ENCODE data around the gene ZNF384. TPM values are rescaled to one million over a fixed set of nuclear protein-coding genes. Genes with fewer than 3 reads are reported as not detected.
A peak's percentile ranks its signal among the peaks of the same experiment; 100 is the strongest.
"Not testable (repeated sequence)": the region's sequence is repeated elsewhere in the genome, so short reads cannot be mapped to it uniquely, and the experiment has no call there.

The ZNF384 gene
- 12.2 TPM for total RNA-seq

GRCh38 chr12:6688999-6689882 is at the start of gene ZNF384:
TSS of gene ZNF384 (minus strand) at chr12:6689375. CDS start at chr12:6679520, 9,855 bp downstream.
- DNase-seq (ENCODE audit: low spot score in 2 of 2) (peak; percentile 97 to 98), FAIRE-seq (peak; percentile 96)

GRCh38 chr12:6736754-6737153 is 47.6 kb upstream of the ZNF384 start:
- DNase-seq (ENCODE audit: low spot score in 2 of 2) = no peak
- no peak for FAIRE-seq

- DNase-seq (ENCODE audit: low spot score in 2 of 2) (peak in 1 of 2 donors; percentile 71), FAIRE-seq (no peak)
Measured at GRCh38 chr12:6735448-6736191, 46.4 kb upstream of the ZNF384 start.

GRCh38 chr12:6734506-6735387 is 45.6 kb upstream of the ZNF384 start:
- no peak for FAIRE-seq
- no peak for DNase-seq (ENCODE audit: low spot score in 2 of 2)

- FAIRE-seq (no peak), DNase-seq (ENCODE audit: low spot score in 2 of 2) (no peak)
Measured at GRCh38 chr12:6730169-6730568, 41.0 kb upstream of the ZNF384 start.

- DNase-seq (ENCODE audit: low spot score in 2 of 2) (no peak), FAIRE-seq (no peak)
Measured at GRCh38 chr12:6729186-6729585, 40.0 kb upstream of the ZNF384 start.

GRCh38 chr12:6725350-6725749 is 36.2 kb upstream of the ZNF384 start:
- FAIRE-seq (no peak), DNase-seq (ENCODE audit: low spot score in 2 of 2) (no peak)

- DNase-seq (ENCODE audit: low spot score in 2 of 2) (no peak), FAIRE-seq (no peak)
Measured at GRCh38 chr12:6724409-6724797, 35.2 kb upstream of the ZNF384 start.

- peak; percentile 92 to 95 for DNase-seq (ENCODE audit: low spot score in 2 of 2)
- peak; percentile 54 for FAIRE-seq
Measured at GRCh38 chr12:6723607-6724408, 34.6 kb upstream of the ZNF384 start, which contains the start of gene COPS7A. TSS of gene COPS7A (plus strand) at chr12:6724046. CDS start at chr12:6724657, 611 bp downstream.

GRCh38 chr12:6722863-6723262 is 33.7 kb upstream of the ZNF384 start:
- DNase-seq (ENCODE audit: low spot score in 2 of 2) (no peak), FAIRE-seq (no peak)

- no peak for DNase-seq (ENCODE audit: low spot score in 2 of 2)
- FAIRE-seq = no peak
Measured at GRCh38 chr12:6716874-6717437, 27.8 kb upstream of the ZNF384 start.

GRCh38 chr12:6716031-6716873 is 27.1 kb upstream of the ZNF384 start:
- not testable (repeated sequence) for DNase-seq (ENCODE audit: low spot score in 2 of 2); FAIRE-seq

- DNase-seq (ENCODE audit: low spot score in 2 of 2) = no peak
- no peak for FAIRE-seq
Measured at GRCh38 chr12:6708960-6709394, 19.8 kb upstream of the ZNF384 start.

GRCh38 chr12:6708351-6708750 is 19.2 kb upstream of the ZNF384 start:
- FAIRE-seq; DNase-seq (ENCODE audit: low spot score in 2 of 2): not testable (repeated sequence)

- DNase-seq (ENCODE audit: low spot score in 2 of 2) (no peak), FAIRE-seq (no peak)
Measured at GRCh38 chr12:6703631-6704030, 14.5 kb upstream of the ZNF384 start.

GRCh38 chr12:6701078-6701768 is 12.0 kb upstream of the ZNF384 start:
- DNase-seq (ENCODE audit: low spot score in 2 of 2) = no peak
- no peak for FAIRE-seq

GRCh38 chr12:6700646-6701051 is 11.5 kb upstream of the ZNF384 start, which contains the start of gene PIANP:
TSS of gene PIANP (minus strand) at chr12:6700815. CDS start at chr12:6698061, 2,754 bp downstream.
- peak; percentile 50 to 59 for DNase-seq (ENCODE audit: low spot score in 2 of 2)
- no peak for FAIRE-seq
